Retinal pigment epithelial cell (primary cell): ENCODE data around the gene MASP2.
"Not testable (repeated sequence)": the region's sequence is repeated elsewhere in the genome, so short reads cannot be mapped to it uniquely, and the experiment has no call there.

Source experiments
- DNase-seq: peaks from one replicate; pipeline ENCODE4 v3.0.0-alpha.2; 2010; ENCODE audit warnings: low read depth
- H3K4me3 ChIP-seq: 2 replicates; pipeline ENCODE4 v1.5.1; 2011; ENCODE audit warnings: mild to moderate bottlenecking, low read length, control low read depth, moderate library complexity
- CTCF ChIP-seq: conservative IDR thresholded peaks from 2 replicates; pipeline ENCODE4 v1.5.1; 2011; ENCODE audit warnings: low read depth, low read length, control low read depth, inconsistent platforms

Gene MASP2

GRCh38 chr1:11019971-11020370 lies 27.1 kb downstream of the MASP2 start:
- TF ChIP-seq CTCF = no peak
- DNase-seq = no peak
- no peak overlapping the region for H3K4me3 ChIP-seq

GRCh38 chr1:11019358-11019757 lies 27.7 kb downstream of the MASP2 start:
- not testable (repeated sequence) for DNase-seq, H3K4me3 ChIP-seq

DNA sequence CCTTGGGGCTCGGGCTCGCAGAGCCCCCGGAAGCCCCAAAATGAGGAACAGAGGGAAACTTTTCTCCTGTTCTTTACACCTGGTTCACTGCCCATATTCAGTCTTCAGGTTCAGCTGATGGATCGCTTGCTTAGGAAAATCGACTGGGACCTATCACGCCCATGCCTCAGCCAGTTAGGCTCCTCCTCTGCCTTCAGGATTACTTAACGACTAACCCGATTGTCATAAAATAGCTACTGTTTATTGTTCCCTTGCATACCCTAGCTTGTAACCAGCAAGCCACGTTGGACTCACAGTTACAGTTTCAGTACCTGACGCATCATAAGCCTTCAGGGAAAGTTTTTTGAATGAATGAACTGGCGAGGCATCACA lies 33.9 kb downstream of the MASP2 start:
- no peak for TF ChIP-seq CTCF
- peak; percentile 16 for DNase-seq
- H3K4me3 ChIP-seq = peak overlapping the region; percentile 86

GRCh38 chr1:11012260-11013159 lies 34.5 kb downstream of the MASP2 start, which contains the start of gene TARDBP:
Gene TARDBP (plus strand): TSS chr1:11012654. CDS start chr1:11013728, 1,074 bp downstream.
- TF ChIP-seq CTCF = no peak
- peak within 1 kb of the TSS; percentile 86 for H3K4me3 ChIP-seq
- peak; percentile 57 for DNase-seq

GRCh38 chr1:11000526-11000925 lies 46.5 kb downstream of the MASP2 start:
- TF ChIP-seq CTCF = no peak
- H3K4me3 ChIP-seq = no peak overlapping the region

GRCh38 chr1:10996100-10996499 lies 50.9 kb downstream of the MASP2 start:
- no peak for TF ChIP-seq CTCF
- no peak for DNase-seq
- H3K4me3 ChIP-seq = no peak overlapping the region

More at GRCh38 chr1:11000526-11000925, 46.5 kb downstream of the MASP2 start:
- no peak for DNase-seq

- H3K4me3 ChIP-seq = no peak overlapping the region
- no peak for DNase-seq
- no peak for TF ChIP-seq CTCF
Observed at GRCh38 chr1:10992864-10993263, 54.2 kb downstream of the MASP2 start.

DNA sequence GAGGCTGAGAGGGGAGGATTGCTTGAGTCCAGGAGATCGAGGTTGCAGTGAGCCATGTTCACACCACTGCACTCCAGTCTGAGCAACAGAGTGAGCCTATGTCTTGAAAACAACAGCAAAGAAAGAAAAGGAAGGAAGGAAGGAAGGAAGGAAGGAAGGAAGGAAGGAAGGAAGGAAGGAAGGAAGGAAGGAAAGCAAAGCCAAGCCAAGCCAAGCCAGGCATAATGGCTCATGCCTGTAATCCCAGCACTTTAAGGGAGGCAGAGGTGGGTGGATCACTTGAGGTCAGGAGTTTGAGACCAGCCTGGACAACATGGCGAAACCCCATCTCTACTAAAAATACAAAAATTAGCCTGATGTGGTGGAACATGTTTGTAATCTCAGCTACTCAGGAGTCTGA lies 55.0 kb downstream of the MASP2 start:
- not testable (repeated sequence) for DNase-seq, H3K4me3 ChIP-seq
